GF-D8 (cell line): ENCODE measurements around the gene NKX6-2.
"Not testable (repeated sequence)": the region's sequence is repeated elsewhere in the genome, so short reads cannot be mapped to it uniquely, and the experiment has no call there.

Source experiments
- DNase-seq: peaks from one replicate; lab custom pipeline; 2025; lab: John Stamatoyannopoulos, UW

The NKX6-2 gene

GRCh38 chr10:132797986-132798385, 12.0 kb upstream of the NKX6-2 start:
- not testable (repeated sequence) for DNase-seq

GRCh38 chr10:132796846-132797245, 10.9 kb upstream of the NKX6-2 start:
- DNase-seq: no peak

DNA sequence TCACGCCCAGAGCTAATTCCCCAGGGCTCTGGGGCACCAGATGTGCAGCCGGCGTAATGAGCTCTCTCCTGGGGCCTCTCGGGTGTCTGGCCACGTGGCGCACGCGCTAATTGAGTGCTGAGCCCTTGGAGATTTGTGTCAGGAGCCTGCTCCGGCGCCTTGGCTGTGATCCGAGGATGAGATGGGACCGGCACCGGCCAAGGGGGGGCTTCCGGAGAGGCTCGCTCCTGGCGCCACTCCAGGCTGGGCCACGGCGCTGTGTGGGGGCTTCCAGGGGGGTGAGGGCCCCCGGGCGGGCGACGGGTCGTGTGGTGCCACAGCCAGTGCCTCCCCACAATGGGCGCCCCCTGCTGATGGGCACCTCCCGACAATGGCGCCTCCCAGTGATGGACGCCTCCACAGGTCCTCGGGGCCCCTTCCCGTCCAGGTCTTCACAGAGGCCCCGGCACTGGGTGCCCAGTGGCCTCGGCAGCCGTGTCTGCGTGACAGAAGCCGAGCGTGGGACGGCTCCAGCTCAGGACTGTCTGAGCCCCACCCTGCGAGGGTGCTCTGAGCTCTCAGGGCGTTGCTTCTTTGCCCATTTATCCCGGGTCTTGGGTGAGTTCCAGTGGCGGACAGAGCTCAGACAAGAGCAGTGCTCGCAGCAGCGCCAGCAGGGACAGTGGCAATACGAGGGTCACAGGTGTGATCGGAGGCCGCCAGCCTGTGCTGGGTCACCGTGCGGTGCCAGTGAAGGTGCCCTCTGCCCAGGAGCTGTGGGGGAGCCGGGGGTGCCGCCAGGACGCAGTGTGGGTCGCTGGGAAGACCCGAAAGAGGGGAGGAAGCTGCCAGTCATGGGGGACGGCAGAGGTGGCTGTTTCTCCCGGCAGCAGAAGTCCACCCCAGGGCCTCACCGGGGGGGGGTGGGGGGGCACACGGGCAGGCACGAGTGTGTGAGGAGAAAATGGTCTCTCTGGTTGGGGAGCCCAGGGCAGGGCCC, 8.2 kb upstream of the NKX6-2 start:
- DNase-seq: no peak

GRCh38 chr10:132793213-132793612, 7.3 kb upstream of the NKX6-2 start:
- DNase-seq: no peak

GRCh38 chr10:132792796-132793195, 6.8 kb upstream of the NKX6-2 start:
- no peak for DNase-seq

DNA sequence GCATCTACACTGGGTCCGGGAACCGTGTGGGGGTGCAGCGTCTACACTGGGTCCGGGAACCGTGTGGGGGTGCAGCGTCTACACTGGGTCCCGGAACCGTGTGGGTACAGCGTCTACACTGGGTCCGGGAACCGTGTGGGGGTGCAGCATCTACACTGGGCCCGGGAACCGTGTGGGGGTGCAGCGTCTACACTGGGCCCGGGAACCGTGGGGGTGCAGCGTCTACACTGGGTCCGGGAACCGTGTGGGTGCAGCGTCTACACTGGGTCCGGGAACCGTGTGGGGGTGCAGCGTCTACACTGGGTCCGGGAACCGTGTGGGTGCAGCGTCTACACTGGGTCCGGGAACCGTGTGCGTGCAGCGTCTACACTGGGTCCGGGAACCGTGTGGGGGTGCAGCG, 6.2 kb upstream of the NKX6-2 start:
- not testable (repeated sequence) for DNase-seq

DNA sequence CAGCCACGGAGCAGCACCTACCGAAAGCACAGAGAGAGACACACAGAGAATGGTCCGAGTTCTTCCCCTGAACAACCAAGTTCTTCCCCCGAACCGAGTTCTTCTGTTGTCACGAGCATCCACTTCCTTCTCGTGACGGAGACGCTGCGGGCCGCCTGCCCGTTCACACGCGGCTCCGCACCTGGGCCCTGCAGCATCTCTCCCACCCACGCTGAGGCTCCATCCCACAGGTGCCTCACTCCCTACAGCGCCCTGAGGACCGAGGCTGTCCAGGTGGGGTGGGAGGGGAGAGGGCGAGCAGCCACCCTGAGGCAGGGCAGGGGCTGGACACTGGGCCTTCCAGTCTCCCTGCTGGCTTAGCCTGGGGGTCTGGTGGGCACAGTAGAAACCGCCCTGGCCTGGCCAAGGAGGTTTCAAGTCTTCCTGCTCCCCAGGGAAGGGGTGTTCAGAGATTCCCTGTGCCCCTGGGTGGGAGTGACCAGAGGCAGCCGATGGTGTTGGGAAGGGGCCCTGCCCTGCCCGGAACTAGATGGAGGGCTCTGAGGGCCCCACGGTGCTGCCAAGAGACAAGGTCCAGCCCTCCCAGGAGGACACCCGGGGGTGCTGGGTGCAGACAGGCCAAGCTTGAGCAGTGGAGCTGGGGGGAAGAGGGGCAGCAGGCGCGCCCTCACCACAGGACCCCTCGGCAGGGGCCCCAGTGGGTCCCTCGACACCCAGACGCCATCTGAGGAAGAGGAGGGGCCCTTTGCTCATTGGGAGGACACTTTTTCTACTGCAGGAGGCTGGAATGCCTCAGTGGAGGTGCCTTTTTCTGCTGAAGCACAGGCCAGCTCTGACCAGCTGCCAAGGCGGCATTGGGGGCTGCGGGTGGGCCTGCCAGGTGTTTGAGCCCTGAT, 5.2 kb upstream of the NKX6-2 start:
- no peak for DNase-seq

GRCh38 chr10:132790470-132790869, 4.5 kb upstream of the NKX6-2 start:
- DNase-seq: no peak

DNA sequence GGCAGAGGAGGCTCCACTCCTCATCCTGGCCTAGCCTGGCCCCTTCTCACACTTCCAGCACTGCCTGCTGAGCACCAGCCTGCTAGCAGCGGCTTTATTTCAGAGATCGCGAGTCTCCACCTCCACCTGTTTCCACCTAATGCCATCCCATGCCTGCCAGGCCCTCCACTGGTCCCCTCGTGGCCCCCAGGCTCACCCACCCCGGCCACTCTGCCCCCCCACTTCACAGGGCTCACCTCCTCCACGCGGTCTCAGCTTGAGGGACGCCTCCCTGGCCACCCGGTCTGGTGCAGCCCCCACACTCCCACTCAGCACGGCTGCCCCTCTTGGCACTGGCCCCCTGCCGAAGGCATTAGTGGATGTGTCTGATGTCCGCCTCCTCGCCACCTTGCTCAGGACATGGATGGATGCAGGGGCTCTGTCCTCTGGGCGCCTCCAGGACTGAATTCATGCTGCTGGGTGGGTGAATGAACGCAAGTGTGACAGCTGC, 3.8 kb upstream of the NKX6-2 start:
- DNase-seq: no peak

GRCh38 chr10:132788831-132789219, 2.9 kb upstream of the NKX6-2 start:
- no peak for DNase-seq

DNA sequence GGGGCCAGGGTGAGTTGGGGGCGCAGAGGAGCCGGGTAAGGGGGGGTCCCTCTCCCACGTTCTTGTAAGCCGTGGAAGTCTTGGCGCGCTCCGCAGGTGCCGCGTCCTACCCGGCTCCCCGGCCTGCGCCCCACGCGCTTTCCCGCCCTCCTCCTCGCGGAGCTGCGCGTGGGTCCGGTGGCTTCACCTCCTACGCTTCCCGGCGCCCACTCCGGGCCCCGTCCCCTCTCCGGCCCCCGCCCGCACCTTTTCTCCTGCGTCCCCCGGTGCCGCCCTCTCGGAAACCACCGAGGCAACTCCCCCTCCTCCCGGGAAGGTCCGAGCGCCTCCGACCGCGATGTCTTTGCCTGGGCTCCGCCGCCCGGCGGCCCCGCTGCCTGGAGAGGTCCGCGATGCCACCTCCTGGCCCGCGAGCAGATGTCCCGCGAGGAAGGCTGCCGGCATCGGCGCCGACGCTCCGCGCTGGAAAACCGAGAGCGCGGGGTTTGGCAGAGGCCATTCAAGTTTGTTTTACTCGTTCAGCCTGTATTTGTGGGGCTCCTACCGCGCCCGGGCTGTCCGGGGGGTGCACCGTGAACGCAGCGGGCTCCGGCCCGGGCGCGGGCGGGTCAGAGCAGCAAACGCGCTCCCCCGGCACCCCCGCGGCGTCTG, 2.4 kb upstream of the NKX6-2 start:
- no peak for DNase-seq

DNA sequence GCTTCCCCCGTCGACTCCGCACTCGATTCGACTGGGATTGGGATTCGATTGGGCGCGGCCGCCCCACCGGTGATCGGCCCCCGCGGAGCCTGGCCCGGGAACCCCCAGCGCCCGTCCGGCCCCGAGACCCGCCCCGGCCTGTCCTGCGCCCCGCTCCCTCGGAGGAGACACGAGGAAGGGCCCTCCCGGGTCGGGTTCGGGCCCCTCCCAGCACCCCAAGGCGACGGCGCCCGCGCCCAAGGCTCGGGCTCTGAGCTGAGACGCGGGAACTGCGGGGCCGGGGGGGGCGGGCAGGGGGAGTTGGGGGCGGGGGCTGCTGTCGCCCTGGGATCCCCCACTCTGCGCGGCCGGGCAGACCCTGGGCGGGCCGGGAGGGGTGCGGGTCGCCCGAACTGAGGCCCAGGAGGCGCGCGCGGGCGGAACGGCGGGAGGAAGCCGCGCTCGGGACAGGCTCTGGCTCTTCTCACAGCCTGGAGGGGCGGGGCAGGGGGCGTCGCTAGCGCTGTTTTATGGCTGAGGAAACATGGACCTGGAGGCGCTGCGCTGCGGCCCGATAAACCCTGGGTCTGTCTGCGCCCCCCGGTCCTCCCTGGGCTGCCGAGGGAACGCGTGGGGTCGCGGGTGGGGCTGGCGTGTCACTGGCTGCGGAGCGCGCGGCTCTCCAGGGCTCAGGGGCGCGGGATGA, 1.7 kb upstream of the NKX6-2 start:
- no peak for DNase-seq

- DNase-seq: no peak
These were observed 1.0 kb upstream of the NKX6-2 start for GRCh38 chr10:132786884-132787494.

DNA sequence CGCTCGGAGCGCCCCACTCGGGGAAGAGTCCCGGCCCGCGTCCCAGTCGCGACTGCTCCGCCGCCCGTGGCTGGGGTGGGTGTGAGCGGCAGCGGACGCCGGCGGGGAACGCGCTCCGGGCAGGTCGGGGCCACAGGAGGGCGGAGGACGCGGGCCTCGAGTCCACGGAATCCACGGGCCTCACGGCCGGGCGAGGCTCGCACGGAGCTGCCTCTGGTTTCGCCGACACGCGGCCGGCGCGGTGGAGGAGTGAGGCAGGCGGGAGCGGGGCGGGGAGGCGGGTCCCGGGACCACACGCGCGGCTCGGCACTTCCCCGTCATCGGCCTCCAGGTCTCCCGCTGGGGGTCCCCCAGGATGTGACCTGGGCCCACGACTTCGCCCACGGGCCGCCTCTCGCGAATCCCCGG, 533 bp upstream of the NKX6-2 start:
- DNase-seq: no peak

DNA sequence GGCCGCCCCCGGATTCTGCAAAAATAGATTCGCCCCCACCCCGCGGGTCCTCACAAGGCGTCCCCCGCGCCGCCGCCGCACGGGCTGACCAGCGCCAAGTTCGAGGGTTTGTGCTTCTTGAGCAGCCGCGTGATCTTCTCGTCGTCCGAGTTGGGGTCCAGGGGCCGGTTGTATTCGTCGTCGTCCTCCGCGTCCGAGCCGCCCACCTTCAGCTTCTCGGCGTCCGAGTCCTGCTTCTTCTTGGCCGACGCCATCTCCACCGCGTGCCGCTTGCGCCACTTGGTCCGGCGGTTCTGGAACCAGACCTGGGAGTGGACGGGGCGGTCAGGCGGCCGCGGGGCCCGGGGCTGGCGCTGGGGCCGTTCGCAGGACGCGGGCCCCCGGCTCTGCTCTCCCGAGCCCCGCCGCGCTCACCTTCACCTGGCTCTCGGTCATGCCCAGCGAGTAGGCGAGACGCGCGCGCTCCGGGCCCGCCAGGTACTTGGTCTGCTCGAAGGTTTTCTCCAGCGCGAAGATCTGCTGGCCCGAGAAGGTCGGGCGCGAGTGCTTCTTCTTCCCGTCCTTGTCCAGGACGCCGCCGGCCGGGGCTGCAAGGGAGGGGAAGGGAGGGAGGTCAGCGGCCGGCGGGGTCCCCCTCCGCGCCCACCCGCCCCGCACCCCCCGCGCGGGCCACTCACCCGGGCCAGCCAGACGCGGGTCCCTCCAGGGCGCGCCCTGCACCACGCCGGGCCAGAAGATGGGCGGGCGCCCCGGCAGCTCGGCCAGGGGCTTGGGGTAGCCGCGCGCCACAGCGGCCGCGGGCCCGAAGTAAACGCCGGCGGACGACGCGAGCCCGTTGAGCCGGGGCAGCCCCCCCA, 853 bp downstream of the NKX6-2 start:
- no peak for DNase-seq

DNA sequence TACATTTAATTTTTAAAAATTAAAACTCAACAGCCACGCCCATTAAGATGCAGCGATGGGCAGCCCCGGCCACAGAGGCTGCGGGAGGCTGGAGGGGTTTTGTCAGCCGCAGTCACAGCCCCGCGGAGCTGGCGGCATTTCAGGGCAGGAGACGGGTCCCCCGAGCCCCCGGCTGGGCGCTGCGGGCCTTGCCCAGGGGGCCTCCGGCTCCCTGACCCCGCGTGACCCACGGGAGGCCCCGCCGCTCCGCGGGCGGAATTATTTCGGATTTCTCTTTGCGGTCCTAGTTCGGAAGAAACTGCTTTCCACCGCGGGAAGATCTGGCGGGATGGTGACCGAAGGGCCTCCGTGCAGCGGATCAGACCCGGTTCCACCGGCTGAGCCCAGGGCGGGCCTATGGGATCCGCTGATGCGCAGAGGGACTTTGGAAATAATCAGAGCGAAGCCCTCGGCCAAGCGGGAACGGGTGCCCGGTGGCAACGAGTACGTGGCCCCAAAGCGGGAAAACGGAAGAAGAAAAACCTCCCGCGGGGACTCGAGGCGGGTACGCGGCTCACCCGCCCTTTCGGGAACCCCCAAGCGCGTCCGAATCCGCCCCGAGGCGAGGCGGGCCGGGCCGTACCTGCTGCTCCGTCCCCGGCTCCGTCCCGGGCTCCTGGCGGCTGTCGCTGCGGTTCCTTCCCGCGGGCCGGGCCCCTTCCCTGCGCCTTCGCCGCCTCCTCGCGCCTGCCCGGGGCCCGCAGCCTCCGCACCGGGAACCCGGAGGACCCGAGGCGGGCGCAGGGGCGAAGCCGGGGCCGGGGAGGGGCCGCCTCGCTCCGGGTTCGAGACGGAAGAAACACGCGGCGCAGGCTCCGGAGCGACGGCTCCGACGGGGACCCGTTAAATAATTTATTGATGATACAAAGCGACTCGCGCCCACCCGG, 1.7 kb downstream of the NKX6-2 start:
- DNase-seq: no peak

GRCh38 chr10:132783165-132783939, 2.6 kb downstream of the NKX6-2 start:
- no peak for DNase-seq

DNA sequence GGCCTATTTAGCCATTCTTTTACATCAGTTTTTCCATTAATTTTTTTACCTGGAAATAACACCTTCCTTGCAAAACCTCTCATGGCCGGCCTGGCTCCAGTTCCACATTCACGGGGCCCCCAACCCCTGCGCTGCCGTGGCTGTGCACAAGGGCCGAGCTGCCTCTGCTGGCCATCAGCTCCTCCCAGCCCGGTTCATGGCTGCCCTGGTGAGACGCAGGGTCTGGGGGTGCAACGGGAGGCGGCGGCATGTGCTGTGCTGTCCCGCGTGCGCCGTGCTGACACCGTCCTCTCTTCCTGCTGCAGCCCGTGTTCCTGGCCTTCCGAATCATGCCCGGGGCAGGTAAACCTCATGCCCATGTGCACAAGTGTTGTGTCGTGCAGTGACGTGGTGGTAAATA, 4.4 kb downstream of the NKX6-2 start:
- no peak for DNase-seq
